K562 (cell line): ENCODE results near the gene CIAPIN1. TPM values are rescaled to one million over a fixed set of nuclear protein-coding genes. Genes with fewer than 3 reads are reported as not detected.

Experiments
- ATAC-seq: fragments of 200-7000 bp; cut with Tn5 transposase; 3 replicates; pipeline ENCODE4 v1.9.1; 2020; ENCODE audit warnings: moderate library complexity
- BruUV-seq: library from RNA; stranded (reverse); fragments of 400-500 nt; replicated peaks from 2 replicates; lab custom pipeline; 2021; lab: Mats Ljungman, UMichigan
- CTCF ChIA-PET: fragments of 300-600 bp; formaldehyde crosslinking; extraction: SDS; loops from one replicate; lab custom pipeline; 2021; ENCODE audit warnings: low intra/inter-chr PET ratio; lab: Yijun Ruan, JAX
- POLR2A ChIA-PET: fragments of 300-600, 350-650 bp; sonication (Branson Sonifier 250); formaldehyde crosslinking; extraction: SDS; loops from one replicate; lab custom pipeline; 2021; ENCODE audit warnings: antibody characterized with exemption, inconsistent platforms; lab: Yijun Ruan, JAX
- DNase-seq, 4 experiments: peaks; one replicate each; pipeline versions ENCODE4 v3.0.0 to v3.0.0-alpha.2; 2011 to 2018; ENCODE audit warnings: low spot score in 3 of 4, mixed read lengths in 3 of 4; ENCODE audit errors: extremely low read depth in 1 of 4
- FAIRE-seq: peaks from 2 replicates; lab custom pipeline; 2011; peaks lifted over from hg19 to GRCh38; lab: Jason Lieb, UNC
- H2AFZ ChIP-seq: 2 replicates; pipeline ENCODE4 v1.6.0; 2011; ENCODE audit warnings: low read depth, low read length, control low read depth, inconsistent platforms
- H3K27ac ChIP-seq: fragments of 200-600 bp; 3 replicates; pipeline ENCODE4 v1.8.0; 2011; ENCODE audit warnings: low read depth, mild to moderate bottlenecking, control low read depth, inconsistent platforms, low read length, moderate library complexity, mixed read lengths; ENCODE audit errors: extremely low read depth
- H3K27me3 ChIP-seq, 2 experiments: fragments of 300-600 bp in 1 of 2; 2 replicates in 1 of 2; 3 replicates in 1 of 2; pipeline versions ENCODE4 v1.6.0 to v1.8.0; 2011; ENCODE audit warnings: inconsistent platforms in 2 of 2, low read length in 2 of 2, mild to moderate bottlenecking in 1 of 2, mixed read lengths in 1 of 2, moderate library complexity in 1 of 2; ENCODE audit not compliant: control insufficient read depth in 2 of 2, insufficient read depth in 2 of 2
- H3K36me3 ChIP-seq: fragments of 300-600 bp; 3 replicates; pipeline ENCODE4 v1.8.0; 2011; ENCODE audit warnings: mild to moderate bottlenecking, low read length, inconsistent platforms; ENCODE audit not compliant: control insufficient read depth, insufficient read depth
- H3K4me1 ChIP-seq, 2 experiments: fragments of 200-600 bp in 1 of 2; replicated peaks in 1 of 2; 2 replicates in 1 of 2; 3 replicates in 1 of 2; pipeline versions ENCODE4 v1.5.1 to v1.8.0; 2011; ENCODE audit warnings: inconsistent platforms in 2 of 2, low read length in 2 of 2, mild to moderate bottlenecking in 1 of 2, mixed read lengths in 1 of 2, moderate library complexity in 1 of 2; ENCODE audit not compliant: control insufficient read depth in 2 of 2, insufficient read depth in 2 of 2
- H3K4me2 ChIP-seq: 2 replicates; pipeline ENCODE4 v1.6.1; 2011; ENCODE audit warnings: low read length, control low read depth, inconsistent platforms, mixed read lengths; ENCODE audit not compliant: insufficient read depth
- H3K4me3 ChIP-seq: fragments of 200-600 bp; sonication (generic), shearing (Covaris generic); 2 replicates; pipeline ENCODE4 v1.5.1; 2016; ENCODE audit warnings: control low read depth, inconsistent platforms
- H3K79me2 ChIP-seq: fragments of 200-600 bp; 3 replicates; pipeline ENCODE4 v1.8.0; 2011; ENCODE audit warnings: low read length, inconsistent platforms; ENCODE audit not compliant: control insufficient read depth, insufficient read depth
- H3K9ac ChIP-seq, 2 experiments: 2 replicates each; pipeline versions ENCODE4 v1.6.0 to v1.6.1; 2011; ENCODE audit warnings: low read depth in 2 of 2, low read length in 2 of 2, control low read depth in 1 of 2, inconsistent platforms in 1 of 2, mild to moderate bottlenecking in 1 of 2, mixed read lengths in 1 of 2; ENCODE audit not compliant: insufficient read depth in 1 of 2
- H3K9me1 ChIP-seq: one replicate; pipeline ENCODE4 v1.6.0; 2011; ENCODE audit warnings: inconsistent platforms, mild to moderate bottlenecking, low read length, moderate library complexity; ENCODE audit not compliant: control insufficient read depth, insufficient read depth
- H3K9me3 ChIP-seq: replicated peaks from 2 replicates; pipeline ENCODE4 v1.5.1; 2011; ENCODE audit warnings: low read depth, low read length, inconsistent platforms; ENCODE audit not compliant: control insufficient read depth, insufficient read depth
- H4K20me1 ChIP-seq: replicated peaks from 2 replicates; pipeline ENCODE4 v1.6.1; 2011; ENCODE audit warnings: low read length, inconsistent platforms, mixed read lengths; ENCODE audit not compliant: control insufficient read depth, insufficient read depth
- EP400 ChIP-seq: fragments of 450-650 bp; IDR thresholded peaks from 2 replicates; pipeline ENCODE4 v1.6.1; 2017; ENCODE audit warnings: antibody characterized with exemption, mild to moderate bottlenecking, moderate library complexity
- SNRNP70 ChIP-seq: fragments of 200-400 bp; formaldehyde crosslinking; optimal IDR thresholded peaks from 2 replicates; pipeline ENCODE3; 2017; ENCODE audit warnings: low read depth, low read length
- SRSF9 ChIP-seq: fragments of 200-400 bp; formaldehyde crosslinking; IDR thresholded peaks from 2 replicates; pipeline ENCODE4 v1.6.1; 2017; ENCODE audit warnings: low read depth, low read length, borderline replicate concordance
- ZFPM2 ChIP-seq: fragments of 250-450 bp; sonication (Bioruptor Pico); IDR thresholded peaks from 2 replicates; pipeline ENCODE4 v1.5.1; 2022; ENCODE audit warnings: mild to moderate bottlenecking
- ZNF668 ChIP-seq: fragments of 250-450 bp; sonication (Bioruptor Pico); IDR thresholded peaks from 2 replicates; pipeline ENCODE4 v1.8.0; 2022; ENCODE audit warnings: mild to moderate bottlenecking, inconsistent platforms
- WGBS: fragments of 100-300 bp; shearing (Covaris generic); methylation state at CpG from one replicate; pipeline ENCODE4 v1.1.6; 2016; ENCODE audit warnings: low coverage, mixed read lengths; ENCODE audit not compliant: insufficient coverage; ENCODE audit errors: missing lambda C conversion rate; 5-methylcytosine and 5-hydroxymethylcytosine counted together
- in situ Hi-C: fragments of 300-500 bp; cut with MboI; formaldehyde crosslinking; loops from 4 replicates; pipeline ENCODE4 v1.15.0; 2018; ENCODE audit warnings: inconsistent platforms, mixed read lengths
- intact Hi-C: fragments of 100-400 bp; cut with micrococcal nuclease; formaldehyde crosslinking; loops from 2 replicates; pipeline ENCODE4 v1.14.2; 2022
- polyA plus RNA-seq, 8 experiments: library from polyadenylated mRNA; depleted of rRNA in 4 of 8; stranded (reverse) in 5 of 8; unstranded in 3 of 8; fragments of >200 nt; fragmentation: Nextera tagmentation in 2 of 8; fragmentation: Illumina TruSeq in 1 of 8; extraction: Ambion mirVana in 2 of 8; extraction: Trizol in 1 of 8; gene quantifications; 2 replicates each; pipeline versions ENCODE4 v1.2.1 to v1.2.3, GENCODE V29; 2011 to 2014; ENCODE audit warnings: inconsistent platforms in 1 of 8, missing spikeins in 1 of 8
- total RNA-seq, 7 experiments: library from RNA; depleted of rRNA in 6 of 7; stranded (reverse); fragments of >200 nt in 6 of 7; fragmentation: Illumina TruSeq in 2 of 7; extraction: Trizol in 2 of 7; gene quantifications; 2 replicates each; pipeline versions ENCODE4 v1.2.1 to v1.2.3, GENCODE V29; 2011 to 2021; ENCODE audit warnings: low replicate concordance in 1 of 7

CIAPIN1 gene
- total and polyA plus RNA-seq, 9 of the 15 experiments (the other 6 are each of a cell fraction or from before 2014, with no cell fraction given), result 71.8 to 263 (median 95.7) TPM

DNA sequence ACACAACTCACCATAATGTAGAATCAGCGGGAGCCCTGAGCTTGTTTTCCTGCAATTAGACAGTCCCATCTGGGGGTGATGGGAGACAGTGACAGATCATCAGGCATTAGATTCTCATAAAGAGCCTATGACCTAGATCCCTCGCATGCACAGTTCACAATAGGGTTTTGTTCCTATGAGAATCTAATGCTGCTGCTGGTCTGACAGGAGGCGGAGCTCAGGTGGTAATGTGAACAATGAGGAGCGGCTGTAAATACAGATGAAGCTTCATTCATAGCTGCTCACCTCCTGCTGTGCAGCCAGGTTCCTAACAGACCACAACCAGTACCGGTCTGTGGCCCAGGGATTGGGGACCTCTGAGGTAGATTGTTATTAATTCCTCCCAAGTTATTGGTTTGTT, 42.0 kb upstream of the CIAPIN1 start:
- H3K27me3 ChIP-seq, result no peaks in the 10 kb centered on the region; a peak in 1 of 5 replicates
- DNase-seq (no peak), ATAC-seq (no peak), FAIRE-seq (no peak)
- no peaks in the 10 kb centered on the region for H3K9me1 ChIP-seq
- no peak overlapping the region for H3K27ac ChIP-seq
- no peak overlapping the region for H2AFZ ChIP-seq
- no peaks in the 10 kb centered on the region for H3K9me3 ChIP-seq
- no peak overlapping the region for H3K4me2 ChIP-seq
- H3K9ac ChIP-seq, result no peak overlapping the region
- TF ChIP-seq SNRNP70 (no peak), ZFPM2 (CRISPR knock-in tag) (no peak), ZNF668 (no peak), EP400 (no peak), SRSF9 (no peak)
- BruUV-seq, result no TSS peak
- H3K4me1 ChIP-seq, result peaks cover 2 to 25% of the 10 kb centered on the region in 2 experiments; a peak in 3 of 5 replicates
- ChIA-PET CTCF (no interaction called here), POLR2A (interaction anchor here (0.6 kb wide), 1 partner anchor 115 kb away, joined by 3 read pairs; no protein-coding TSS in a partner anchor)
- WGBS, result 47% methylated on average over 5 of the region's 5 CpGs
- H3K4me3 ChIP-seq, result no peak overlapping the region
- H3K36me3 ChIP-seq, result no peaks in the 10 kb centered on the region
- intact Hi-C loops (no loop called here), in situ Hi-C loops (no loop called here)
- no peaks in the 10 kb centered on the region for H3K79me2 ChIP-seq
- no peaks in the 10 kb centered on the region for H4K20me1 ChIP-seq
